H9 (cell line): Measurements from ENCODE around the gene FOXA2. TPM values are rescaled to one million over a fixed set of nuclear protein-coding genes. Genes with fewer than 3 reads are reported as not detected.

ENCODE experiments used
- DNase-seq: peaks from one replicate; pipeline ENCODE4 v3.0.0-alpha.2; 2017
- H2AFZ ChIP-seq: one replicate; pipeline ENCODE4 v1.6.1; 2013; ENCODE audit warnings: mild to moderate bottlenecking, low read length, control low read depth, moderate library complexity
- H2AK5ac ChIP-seq: 2 replicates; pipeline ENCODE4 v1.6.1; 2013; ENCODE audit warnings: low read length, control low read depth, mixed read lengths; ENCODE audit not compliant: insufficient read length
- H2BK120ac ChIP-seq: one replicate; pipeline ENCODE4 v1.6.1; 2013; ENCODE audit warnings: low read depth, mild to moderate bottlenecking, low read length, control low read depth, inconsistent platforms; ENCODE audit not compliant: poor library complexity, severe bottlenecking
- H2BK12ac ChIP-seq: 2 replicates; pipeline ENCODE4 v1.6.1; 2013; ENCODE audit warnings: low read length, control low read depth, mixed read lengths, low read depth; ENCODE audit not compliant: insufficient read length
- H2BK15ac ChIP-seq: 2 replicates; pipeline ENCODE4 v1.6.1; 2013; ENCODE audit warnings: low read depth, low read length, control low read depth
- H2BK20ac ChIP-seq: one replicate; pipeline ENCODE4 v1.6.1; 2013; ENCODE audit warnings: low read depth, mild to moderate bottlenecking, low read length, control low read depth, inconsistent platforms; ENCODE audit not compliant: poor library complexity, severe bottlenecking
- H2BK5ac ChIP-seq: 2 replicates; pipeline ENCODE4 v1.6.1; 2013; ENCODE audit warnings: low read length, control low read depth, mixed read lengths; ENCODE audit not compliant: insufficient read length
- H3K14ac ChIP-seq: 2 replicates; pipeline ENCODE4 v1.6.1; 2013; ENCODE audit warnings: low read length, control low read depth; ENCODE audit not compliant: insufficient read depth
- H3K18ac ChIP-seq: 2 replicates; pipeline ENCODE4 v1.6.1; 2013; ENCODE audit warnings: low read depth, mild to moderate bottlenecking, mixed read lengths, low read length, control low read depth; ENCODE audit not compliant: insufficient read length
- H3K23ac ChIP-seq: 2 replicates; pipeline ENCODE4 v1.6.1; 2013; ENCODE audit warnings: low read length, control low read depth, mixed read lengths, low read depth; ENCODE audit not compliant: insufficient read length
- H3K23me2 ChIP-seq: 2 replicates; pipeline ENCODE4 v1.6.1; 2013; ENCODE audit warnings: low read depth, mild to moderate bottlenecking, mixed read lengths, low read length, control low read depth; ENCODE audit not compliant: insufficient read length, poor library complexity, severe bottlenecking
- H3K27ac ChIP-seq: 2 replicates; pipeline ENCODE4 v1.5.1; 2013; ENCODE audit warnings: low read length, control low read depth, mixed read lengths, low read depth; ENCODE audit not compliant: insufficient read length
- H3K27me3 ChIP-seq: 2 replicates; pipeline ENCODE4 v1.6.1; 2013; ENCODE audit warnings: low read length, control low read depth, inconsistent platforms; ENCODE audit not compliant: insufficient read depth
- H3K4ac ChIP-seq: 2 replicates; pipeline ENCODE4 v1.6.1; 2013; ENCODE audit warnings: low read depth, mild to moderate bottlenecking, control low read depth, inconsistent platforms, low read length, moderate library complexity
- H3K4me1 ChIP-seq: 2 replicates; pipeline ENCODE4 v1.6.1; 2013; ENCODE audit warnings: low read length, control low read depth, inconsistent platforms; ENCODE audit not compliant: insufficient read depth
- H3K4me2 ChIP-seq: 2 replicates; pipeline ENCODE4 v1.6.1; 2013; ENCODE audit warnings: low read length, control low read depth, mixed read lengths; ENCODE audit not compliant: insufficient read length, insufficient read depth
- H3K56ac ChIP-seq: 2 replicates; pipeline ENCODE4 v1.6.1; 2013; ENCODE audit warnings: low read depth, mild to moderate bottlenecking, mixed read lengths, low read length, control low read depth; ENCODE audit not compliant: insufficient read length
- H3K79me1 ChIP-seq: 2 replicates; pipeline ENCODE4 v1.6.1; 2013; ENCODE audit warnings: low read depth, mild to moderate bottlenecking, moderate library complexity, low read length, control low read depth, inconsistent platforms; ENCODE audit not compliant: insufficient read depth, poor library complexity, severe bottlenecking
- H3K79me2 ChIP-seq: 2 replicates; pipeline ENCODE4 v1.6.1; 2013; ENCODE audit warnings: low read length, control low read depth, inconsistent platforms; ENCODE audit not compliant: insufficient read depth
- H3K9ac ChIP-seq: 2 replicates; pipeline ENCODE4 v1.6.1; 2013; ENCODE audit warnings: low read length, control low read depth, mixed read lengths; ENCODE audit not compliant: insufficient read length; ENCODE audit errors: extremely low read depth
- H3K9me3 ChIP-seq: one replicate; pipeline ENCODE4 v1.6.1; 2013; ENCODE audit warnings: low read depth, low read length, inconsistent platforms; ENCODE audit not compliant: control insufficient read depth
- H3T11ph ChIP-seq: one replicate; pipeline ENCODE4 v1.6.1; 2013; ENCODE audit warnings: mild to moderate bottlenecking, low read length, control low read depth, inconsistent platforms
- H4K20me1 ChIP-seq: one replicate; pipeline ENCODE4 v1.6.1; 2013; ENCODE audit not compliant: control insufficient read depth, insufficient read length, insufficient read depth
- H4K5ac ChIP-seq: 2 replicates; pipeline ENCODE4 v1.6.1; 2013; ENCODE audit warnings: low read depth, mild to moderate bottlenecking, mixed read lengths, low read length, control low read depth; ENCODE audit not compliant: insufficient read length
- H4K8ac ChIP-seq: replicated peaks from 2 replicates; pipeline ENCODE4 v1.6.1; 2013; ENCODE audit warnings: low read length, control low read depth, mixed read lengths, low read depth; ENCODE audit not compliant: insufficient read length
- H4K91ac ChIP-seq: 2 replicates; pipeline ENCODE4 v1.6.1; 2013; ENCODE audit warnings: low read depth, mild to moderate bottlenecking, moderate library complexity, mixed read lengths, low read length, control low read depth; ENCODE audit not compliant: insufficient read length
- H3K27ac Mint-ChIP-seq, 3 experiments: 2 replicates in 2 of 3; 3 replicates in 1 of 3; pipeline ENCODE4 v1.8.0; 2020 to 2021; ENCODE audit warnings: mixed read lengths in 3 of 3, mild to moderate bottlenecking in 1 of 3, moderate library complexity in 1 of 3
- H3K27me3 Mint-ChIP-seq: 2 replicates; pipeline ENCODE4 v1.8.0; 2021; ENCODE audit warnings: low read depth, mild to moderate bottlenecking, moderate library complexity, mixed read lengths
- H3K36me3 Mint-ChIP-seq, 3 experiments: 2 replicates in 2 of 3; 3 replicates in 1 of 3; pipeline ENCODE4 v1.8.0; 2020 to 2021; ENCODE audit warnings: low read depth in 3 of 3, mixed read lengths in 3 of 3; ENCODE audit not compliant: insufficient read depth in 1 of 3
- H3K4me1 Mint-ChIP-seq, 2 experiments: 2 replicates each; pipeline ENCODE4 v1.8.0; 2020; ENCODE audit warnings: mixed read lengths in 2 of 2
- H3K4me3 Mint-ChIP-seq, 2 experiments: 2 replicates in 1 of 2; 3 replicates in 1 of 2; pipeline ENCODE4 v1.8.0; 2020 to 2021; ENCODE audit warnings: mild to moderate bottlenecking in 2 of 2, mixed read lengths in 2 of 2, moderate library complexity in 1 of 2
- H3K9me3 Mint-ChIP-seq, 2 experiments: 2 replicates in 1 of 2; 3 replicates in 1 of 2; pipeline ENCODE4 v1.8.0; 2020; ENCODE audit warnings: mild to moderate bottlenecking in 2 of 2, mixed read lengths in 2 of 2, moderate library complexity in 1 of 2
- CTCF ChIP-seq: fragments of 200-600 bp; sonication (generic); conservative IDR thresholded peaks from 3 replicates; pipeline ENCODE4 v1.8.0; 2021; ENCODE audit warnings: antibody characterized with exemption, mild to moderate bottlenecking
- WGBS: extraction: QIAGEN DNeasy Blood & Tissue Kit; methylation state at CpG from one replicate; pipeline ENCODE4 v1.1.7; 2013; ENCODE audit warnings: missing lambda C conversion rate, low lambda C conversion rate, mixed read lengths; ENCODE audit not compliant: insufficient read length; ENCODE audit errors: extremely low coverage; 5-methylcytosine and 5-hydroxymethylcytosine counted together
- total RNA-seq: library from RNA; stranded (reverse); gene quantifications from 2 replicates; pipeline ENCODE4 v1.2.1, GENCODE V29; 2021

Gene FOXA2
- total RNA-seq, 1 experiment from 2014 or later = not detected

DNA sequence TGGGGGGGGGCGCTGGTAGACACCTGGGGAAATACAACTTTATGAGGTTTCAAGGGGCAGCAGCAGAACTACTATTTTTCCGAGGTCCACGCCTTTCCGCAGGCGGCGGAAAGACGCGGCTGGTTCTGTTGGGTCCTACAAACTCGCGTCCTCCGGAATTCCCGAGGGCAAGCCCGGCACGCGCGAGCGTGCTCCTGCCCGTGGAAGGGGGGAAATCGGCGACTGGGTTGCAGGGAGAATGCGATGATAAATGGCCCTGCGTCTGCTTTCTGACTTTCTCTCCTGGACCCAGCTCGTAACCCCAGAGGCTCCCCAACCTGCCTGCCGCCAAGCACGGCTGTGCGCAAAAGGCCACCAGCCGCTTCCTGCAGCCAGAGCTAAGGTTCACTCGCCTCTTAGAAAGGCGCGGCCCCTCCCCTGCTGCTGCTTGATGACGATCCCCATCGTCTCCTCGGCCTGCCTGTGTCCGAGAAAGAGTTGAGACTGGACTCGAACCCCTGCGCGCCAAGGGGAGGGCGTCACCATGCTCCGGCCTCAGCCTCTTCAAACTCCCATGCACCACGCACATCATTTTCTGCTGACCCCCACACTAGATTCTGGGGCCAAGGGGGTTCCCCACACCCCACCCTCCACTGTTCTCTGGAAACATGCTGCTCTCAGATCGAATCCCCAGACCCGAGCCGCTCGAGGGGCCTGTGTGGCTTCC, 6.7 kb downstream of the FOXA2 start:
- Histone ChIP-seq H2BK5ac (no peak overlapping the region), H3K27ac (no peak overlapping the region), H2BK12ac (no peak overlapping the region), H3K9ac (no peak overlapping the region), H3T11ph (no peak overlapping the region), H2BK15ac (no peak overlapping the region), H3K56ac (no peak overlapping the region), H3K9me3 (no peaks in the 10 kb centered on the region), H3K23me2 (no peaks in the 10 kb centered on the region), H3K79me1 (no peaks in the 10 kb centered on the region), H3K14ac (no peak overlapping the region), H3K4me2 (peak overlapping the region; percentile 4), H2BK20ac (no peak overlapping the region), H4K8ac (no peak overlapping the region), H2AFZ (no peak overlapping the region), H3K23ac (no peak overlapping the region), H3K18ac (no peak overlapping the region), H2BK120ac (no peak overlapping the region), H3K79me2 (no peaks in the 10 kb centered on the region), H3K4me1 (no peaks in the 10 kb centered on the region; the same call in 1 of the 2 replicates), H3K4ac (no peak overlapping the region), H4K5ac (no peak overlapping the region), H4K91ac (no peak overlapping the region), H3K27me3 (peaks cover 95% of the 10 kb centered on the region), H2AK5ac (no peak overlapping the region), H4K20me1 (no peaks in the 10 kb centered on the region)
- no peak overlapping the region for H3K27ac Mint-ChIP-seq
- peak overlapping the region in 1 of 2 experiments; percentile 79; a peak in 3 of 5 replicates for H3K4me3 Mint-ChIP-seq
- WGBS = no CpG with 5 or more reads among the region's 44 CpGs
- H3K9me3 Mint-ChIP-seq = peaks cover 0 to 33% of the 10 kb centered on the region in 2 experiments; a peak in 2 of 5 replicates
- H3K4me1 Mint-ChIP-seq = peaks cover 35 to 60% of the 10 kb centered on the region in 2 experiments
- TF ChIP-seq CTCF = no peak
- H3K36me3 Mint-ChIP-seq = peaks cover 0 to 3% (median 3%) of the 10 kb centered on the region in 3 experiments; a peak in 3 of 7 replicates
- peak; percentile 77 for DNase-seq
- H3K27me3 Mint-ChIP-seq = peaks cover 100% of the 10 kb centered on the region
